HG03520 (cell line): Measurements from ENCODE around the gene RAB6B.

Source experiments
- ATAC-seq: cut with Tn5 transposase; IDR thresholded peaks from one replicate; pipeline ENCODE4 v1.9.1; 2021; ENCODE audit warnings: mild to moderate bottlenecking, moderate library complexity; ENCODE audit not compliant: unreplicated experiment

RAB6B gene

GRCh38 chr3:133896002-133896761 lies 500 bp upstream of the RAB6B start:
- ATAC-seq: no peak

- ATAC-seq: no peak
Measured at GRCh38 chr3:133894353-133895207, 1.1 kb downstream of the RAB6B start.

- ATAC-seq: no peak
Measured at GRCh38 chr3:133893683-133894352, 1.9 kb downstream of the RAB6B start.

- ATAC-seq: no peak
Measured at GRCh38 chr3:133892541-133893231, 3.0 kb downstream of the RAB6B start.

- no peak for ATAC-seq
Measured at GRCh38 chr3:133891662-133892378, 3.9 kb downstream of the RAB6B start.

- ATAC-seq: no peak
Measured at GRCh38 chr3:133890972-133891644, 4.6 kb downstream of the RAB6B start.

- no peak for ATAC-seq
Measured at GRCh38 chr3:133890037-133890436, 5.6 kb downstream of the RAB6B start.

- ATAC-seq: no peak
Measured at GRCh38 chr3:133888726-133889340, 6.8 kb downstream of the RAB6B start.

- ATAC-seq: no peak
Measured at GRCh38 chr3:133887803-133888703, 7.6 kb downstream of the RAB6B start.

GRCh38 chr3:133887074-133887802 lies 8.4 kb downstream of the RAB6B start:
- ATAC-seq: no peak

- ATAC-seq: no peak
Measured at GRCh38 chr3:133886031-133886722, 9.5 kb downstream of the RAB6B start.

GRCh38 chr3:133884887-133885711 lies 10.6 kb downstream of the RAB6B start:
- no peak for ATAC-seq

GRCh38 chr3:133884054-133884886 lies 11.4 kb downstream of the RAB6B start:
- no peak for ATAC-seq

GRCh38 chr3:133883641-133884040 lies 12.0 kb downstream of the RAB6B start:
- no peak for ATAC-seq

- no peak for ATAC-seq
Measured at GRCh38 chr3:133882986-133883586, 12.6 kb downstream of the RAB6B start.
